HepG2 (cell line): Measurements from ENCODE around the gene FGD2. TPM values are rescaled to one million over a fixed set of nuclear protein-coding genes. Genes with fewer than 3 reads are reported as not detected.

Experiments used
- ATAC-seq: fragments of 200-7000 bp; cut with Tn5 transposase; 3 replicates; pipeline ENCODE4 v1.9.1; 2020; ENCODE audit warnings: mild to moderate bottlenecking, moderate library complexity
- BruUV-seq: library from RNA; stranded (reverse); fragments of 400-500 nt; replicated peaks from 2 replicates; lab custom pipeline; 2021; lab: Mats Ljungman, UMichigan
- CTCF ChIA-PET: fragments of 300-600 bp; formaldehyde crosslinking; extraction: SDS; loops from one replicate; lab custom pipeline; 2021; ENCODE audit warnings: low total read pairs, inconsistent platforms, low intra/inter-chr PET ratio; lab: Yijun Ruan, JAX
- POLR2A ChIA-PET: fragments of 350-600 bp; sonication (Branson Sonifier 250); formaldehyde crosslinking; loops from one replicate; lab custom pipeline; 2020; ENCODE audit warnings: antibody characterized with exemption, inconsistent platforms; lab: Yijun Ruan, JAX
- DNase-seq: peaks from one replicate; pipeline ENCODE4 v3.0.0-alpha.2; 2015; ENCODE audit warnings: low spot score
- FAIRE-seq: peaks from 3 replicates; lab custom pipeline; 2011; peaks lifted over from hg19 to GRCh38; lab: Jason Lieb, UNC
- H2AFZ ChIP-seq: one replicate; pipeline ENCODE4 v1.6.1; 2011; ENCODE audit warnings: low read length, inconsistent platforms
- H3K27ac ChIP-seq: fragments of 300-600 bp; 3 replicates; pipeline ENCODE4 v1.8.0; 2011; ENCODE audit warnings: mixed run types, mild to moderate bottlenecking, mixed read lengths, low read length, inconsistent platforms; ENCODE audit not compliant: insufficient read depth; ENCODE audit errors: extremely low read length
- H3K27me3 ChIP-seq, 2 experiments: fragments of 200-600 bp in 1 of 2; 2 replicates in 1 of 2; 3 replicates in 1 of 2; pipeline versions ENCODE4 v1.6.0 to v1.8.0; 2011; ENCODE audit warnings: low read length in 2 of 2, mild to moderate bottlenecking in 2 of 2, moderate library complexity in 2 of 2, inconsistent platforms in 1 of 2; ENCODE audit not compliant: insufficient read depth in 2 of 2, control insufficient read depth in 1 of 2
- H3K36me3 ChIP-seq, 2 experiments: fragments of 200-600 bp in 1 of 2; replicated peaks in 1 of 2; 2 replicates in 1 of 2; 3 replicates in 1 of 2; pipeline versions ENCODE4 v1.5.1 to v1.8.0; 2011; ENCODE audit warnings: low read length in 2 of 2, inconsistent platforms in 1 of 2; ENCODE audit not compliant: insufficient read depth in 2 of 2, control insufficient read depth in 1 of 2
- H3K4me1 ChIP-seq: 2 replicates; pipeline ENCODE4 v1.5.1; 2012; ENCODE audit warnings: low read length, inconsistent platforms; ENCODE audit not compliant: insufficient read depth
- H3K4me2 ChIP-seq: 2 replicates; pipeline ENCODE4 v1.6.0; 2011; ENCODE audit warnings: low read depth, low read length, inconsistent platforms
- H3K4me3 ChIP-seq, 3 experiments: fragments of 200-600 bp in 1 of 3; sonication (generic), shearing (Covaris generic) in 1 of 3; replicated peaks in 1 of 3; 2 replicates each; pipeline ENCODE4 v1.5.1; 2011 to 2016; ENCODE audit warnings: low read length in 3 of 3, inconsistent platforms in 2 of 3, low read depth in 2 of 3, mild to moderate bottlenecking in 2 of 3, control low read depth in 1 of 3, mixed read lengths in 1 of 3; ENCODE audit not compliant: insufficient read depth in 1 of 3
- H3K79me2 ChIP-seq: one replicate; pipeline ENCODE4 v1.6.1; 2011; ENCODE audit warnings: low read length, inconsistent platforms; ENCODE audit not compliant: insufficient read depth
- H3K9ac ChIP-seq: 2 replicates; pipeline ENCODE4 v1.6.0; 2011; ENCODE audit warnings: mild to moderate bottlenecking, low read depth, low read length, inconsistent platforms; ENCODE audit not compliant: insufficient read depth
- H3K9me3 ChIP-seq: 2 replicates; pipeline ENCODE4 v1.5.1; 2012; ENCODE audit warnings: mild to moderate bottlenecking, low read length
- H4K20me1 ChIP-seq: 2 replicates; pipeline ENCODE4 v1.6.0; 2011; ENCODE audit warnings: inconsistent platforms, mild to moderate bottlenecking, low read length, moderate library complexity; ENCODE audit not compliant: insufficient read depth
- CTCF ChIP-seq: sonication (generic); formaldehyde crosslinking; IDR thresholded peaks from 2 replicates; pipeline ENCODE4 v1.5.0; 2020; ENCODE audit warnings: mild to moderate bottlenecking, missing genetic modification reagents, moderate library complexity
- DNMT1 ChIP-seq: sonication (generic); formaldehyde crosslinking; IDR thresholded peaks from 2 replicates; pipeline ENCODE4 v1.5.1; 2020; ENCODE audit warnings: mild to moderate bottlenecking, missing genetic modification reagents
- NCOA1 ChIP-seq: sonication (generic); formaldehyde crosslinking; IDR thresholded peaks from 2 replicates; pipeline ENCODE4 v1.9.0; 2021; ENCODE audit warnings: missing genetic modification reagents
- SMC3 ChIP-seq: IDR thresholded peaks from 2 replicates; pipeline ENCODE4 v1.6.1; 2011; ENCODE audit warnings: low read length, improper control_type of control experiment
- STAG1 ChIP-seq: sonication (generic); formaldehyde crosslinking; IDR thresholded peaks from 2 replicates; pipeline ENCODE4 v1.4.0; 2020; ENCODE audit warnings: missing genetic modification reagents
- ZNF687 ChIP-seq: sonication (generic); formaldehyde crosslinking; IDR thresholded peaks from 2 replicates; pipeline ENCODE4 v1.5.1; 2020; ENCODE audit warnings: mild to moderate bottlenecking, missing genetic modification reagents, moderate library complexity
- ZNF773 ChIP-seq: sonication (generic); formaldehyde crosslinking; IDR thresholded peaks from 2 replicates; pipeline ENCODE4 v1.4.0; 2020; ENCODE audit warnings: missing genetic modification reagents, borderline replicate concordance
- WGBS: methylation state at CpG from one replicate; pipeline ENCODE4 v1.1.6; 2017; ENCODE audit warnings: low lambda C conversion rate; 5-methylcytosine and 5-hydroxymethylcytosine counted together
- in situ Hi-C: cut with HindIII; loops from 2 replicates; pipeline ENCODE4 v1.10.0; 2017; ENCODE audit warnings: low pct_unique_long_range_greater_than_20kb; ENCODE audit not compliant: extremely low pct_ligation_motif_present
- intact Hi-C: fragments of 100-400 bp; cut with micrococcal nuclease; formaldehyde crosslinking; loops from one replicate; pipeline ENCODE4 v1.10.0; 2022; ENCODE audit not compliant: unreplicated experiment
- polyA plus RNA-seq, 8 experiments: library from polyadenylated mRNA; depleted of rRNA in 3 of 8; stranded (reverse) in 7 of 8; unstranded in 1 of 8; fragments of >200 nt; fragmentation: Illumina TruSeq in 4 of 8; extraction: Trizol in 4 of 8; gene quantifications; 2 replicates each; pipeline versions ENCODE4 v1.2.1 to v1.2.3, GENCODE V29; 2011 to 2016; ENCODE audit warnings: low read depth in 4 of 8, missing spikeins in 1 of 8, mixed read lengths in 1 of 8; ENCODE audit not compliant: insufficient read depth in 1 of 8
- total RNA-seq, 5 experiments: library from RNA; depleted of rRNA; stranded (reverse); fragments of >200 nt; fragmentation: Illumina TruSeq; extraction: Trizol; gene quantifications; 2 replicates each; pipeline ENCODE4 v1.2.3, GENCODE V29; 2016; ENCODE audit warnings: low read depth in 1 of 5
- TF ChIP-seq, protein P1 (sequence below): sonication (generic); formaldehyde crosslinking; IDR thresholded peaks from 2 replicates; pipeline ENCODE4 v1.4.0; 2020; ENCODE audit warnings: missing genetic modification reagents

Gene FGD2
- total and polyA plus RNA-seq, 2 of the 13 experiments (the other 11 are each of a cell fraction or from before 2014, with no cell fraction given), result not detected

DNA sequence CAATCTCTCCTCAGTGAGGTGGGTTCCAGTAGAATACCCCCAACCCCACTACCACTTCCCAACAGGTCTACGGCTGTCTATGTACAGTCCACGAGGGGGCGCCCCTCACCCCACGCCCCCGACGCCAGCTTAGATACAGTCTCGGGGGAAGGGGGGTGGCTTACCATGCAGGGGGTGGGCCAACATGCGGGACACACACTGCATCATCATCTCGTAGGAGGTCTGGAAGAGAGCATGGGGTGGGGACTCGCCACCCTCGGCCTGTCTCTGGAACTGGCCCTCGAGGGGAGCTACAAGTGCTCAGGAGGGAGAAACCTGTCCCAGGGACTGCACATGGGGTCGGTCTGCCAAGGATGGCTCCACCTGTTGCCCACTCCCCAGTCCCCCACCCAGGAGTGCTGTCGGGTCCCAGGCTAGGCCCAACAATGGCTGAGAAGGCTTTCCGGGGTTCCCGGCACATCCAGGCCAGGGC lies 27.9 kb upstream of the FGD2 start:
- no TSS peak for BruUV-seq
- Histone ChIP-seq H3K9ac (no peak overlapping the region), H2AFZ (no peak overlapping the region), H3K4me3 (no peak overlapping the region), H3K79me2 (peaks cover 22% of the 10 kb centered on the region), H3K4me2 (no peak overlapping the region), H4K20me1 (no peaks in the 10 kb centered on the region; the same call in 1 of the 2 replicates), H3K9me3 (no peaks in the 10 kb centered on the region), H3K4me1 (no peaks in the 10 kb centered on the region), H3K36me3 (peaks cover 53 to 80% of the 10 kb centered on the region in 2 experiments), H3K27me3 (no peaks in the 10 kb centered on the region), H3K27ac (no peak overlapping the region)
- DNase-seq, result no peak
- FAIRE-seq, result no peak
- POLR2A ChIA-PET, result interaction anchor here (1.6 kb wide), 1 partner anchor 9 kb away, joined by 6 read pairs; the partner anchor contains the start of gene MTCH1
- peak; percentile 25; the same call in 1 of the 2 replicates for TF ChIP-seq STAG1 (CRISPR knock-in tag)
- TF ChIP-seq DNMT1 (CRISPR knock-in tag), result peak; percentile 17; the same call in 1 of the 2 replicates
- TF ChIP-seq, protein P1, sequence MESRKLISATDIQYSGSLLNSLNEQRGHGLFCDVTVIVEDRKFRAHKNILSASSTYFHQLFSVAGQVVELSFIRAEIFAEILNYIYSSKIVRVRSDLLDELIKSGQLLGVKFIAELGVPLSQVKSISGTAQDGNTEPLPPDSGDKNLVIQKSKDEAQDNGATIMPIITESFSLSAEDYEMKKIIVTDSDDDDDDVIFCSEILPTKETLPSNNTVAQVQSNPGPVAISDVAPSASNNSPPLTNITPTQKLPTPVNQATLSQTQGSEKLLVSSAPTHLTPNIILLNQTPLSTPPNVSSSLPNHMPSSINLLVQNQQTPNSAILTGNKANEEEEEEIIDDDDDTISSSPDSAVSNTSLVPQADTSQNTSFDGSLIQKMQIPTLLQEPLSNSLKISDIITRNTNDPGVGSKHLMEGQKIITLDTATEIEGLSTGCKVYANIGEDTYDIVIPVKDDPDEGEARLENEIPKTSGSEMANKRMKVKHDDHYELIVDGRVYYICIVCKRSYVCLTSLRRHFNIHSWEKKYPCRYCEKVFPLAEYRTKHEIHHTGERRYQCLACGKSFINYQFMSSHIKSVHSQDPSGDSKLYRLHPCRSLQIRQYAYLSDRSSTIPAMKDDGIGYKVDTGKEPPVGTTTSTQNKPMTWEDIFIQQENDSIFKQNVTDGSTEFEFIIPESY, result 0 out of 2 replicates have a peak, but pooled peaks have one; percentile 41
- TF ChIP-seq NCOA1, result no peak
- TF ChIP-seq ZNF773 (CRISPR knock-in tag), result no peak
- TF ChIP-seq CTCF (CRISPR knock-in tag), result peak; percentile 64
- 0 out of 2 replicates have a peak, but pooled peaks have one; percentile 2 for TF ChIP-seq SMC3
- TF ChIP-seq ZNF687 (CRISPR knock-in tag), result 0 out of 2 replicates have a peak, but pooled peaks have one; percentile 11
- 89% methylated on average over 13 of the region's 16 CpGs for WGBS
- peak; percentile 67 for ATAC-seq
- in situ Hi-C loops (no loop called here), intact Hi-C loops (loop anchor here (2.0 kb wide), 1 partner anchor 41 kb away; no protein-coding TSS in a partner anchor)
- CTCF ChIA-PET, result interaction anchor here (1.3 to 2.7 kb wide), 2 partner anchors 41 to 233 kb away, joined by 6 to 15 read pairs; no protein-coding TSS in a partner anchor
